IMR-90 (cell line): ENCODE results near the gene IL15RA.

Experiments used
- BHLHE40 ChIP-seq: fragments of 150-350 bp; IDR thresholded peaks from 2 replicates; pipeline ENCODE4 v1.6.1; 2016; ENCODE audit warnings: mild to moderate bottlenecking, low read depth, low read length
- CEBPB ChIP-seq: IDR thresholded peaks from 2 replicates; pipeline ENCODE4 v1.6.1; 2012; ENCODE audit warnings: low read depth, low read length, improper control_type of control experiment
- CHD1 ChIP-seq: IDR thresholded peaks from 2 replicates; pipeline ENCODE4 v1.6.1; 2012; ENCODE audit warnings: low read depth, low read length, improper control_type of control experiment
- CTCF ChIP-seq: conservative IDR thresholded peaks from 2 replicates; pipeline ENCODE4 v1.5.1; 2012; ENCODE audit warnings: mild to moderate bottlenecking, low read depth, low read length, improper control_type of control experiment
- FOS ChIP-seq: fragments of 150-350 bp; IDR thresholded peaks from 2 replicates; pipeline ENCODE4 v1.6.1; 2016; ENCODE audit warnings: low read depth, low read length
- MAZ ChIP-seq: IDR thresholded peaks from 2 replicates; pipeline ENCODE4 v1.6.1; 2012; ENCODE audit warnings: low read depth, mild to moderate bottlenecking, low read length, improper control_type of control experiment, moderate library complexity, borderline replicate concordance
- MXI1 ChIP-seq: IDR thresholded peaks from 2 replicates; pipeline ENCODE4 v1.6.1; 2012; ENCODE audit warnings: low read depth, mild to moderate bottlenecking, low read length, moderate library complexity, borderline replicate concordance
- POLR2A ChIP-seq: IDR thresholded peaks from 2 replicates; pipeline ENCODE4 v1.6.1; 2012; ENCODE audit warnings: mild to moderate bottlenecking, low read depth, low read length
- RAD21 ChIP-seq: IDR thresholded peaks from 2 replicates; pipeline ENCODE4 v1.6.1; 2012; ENCODE audit warnings: low read length, improper control_type of control experiment
- RCOR1 ChIP-seq: IDR thresholded peaks from 2 replicates; pipeline ENCODE4 v1.6.1; 2012; ENCODE audit warnings: mild to moderate bottlenecking, low read length, improper control_type of control experiment; ENCODE audit not compliant: insufficient replicate concordance
- RFX5 ChIP-seq: IDR thresholded peaks from 2 replicates; pipeline ENCODE4 v1.8.0; 2012; ENCODE audit warnings: low read depth, mild to moderate bottlenecking, low read length, moderate library complexity
- SMC3 ChIP-seq: fragments of 150-350 bp; IDR thresholded peaks from 2 replicates; pipeline ENCODE4 v1.6.1; 2016; ENCODE audit warnings: low read depth, mild to moderate bottlenecking, antibody characterized with exemption, low read length, moderate library complexity
- USF2 ChIP-seq: fragments of 150-350 bp; IDR thresholded peaks from 2 replicates; pipeline ENCODE4 v1.6.1; 2017; ENCODE audit warnings: mild to moderate bottlenecking, antibody characterized with exemption, low read length, low read depth

- TF ChIP-seq CTCF, result no peak
- no peak for TF ChIP-seq POLR2A
- TF ChIP-seq MAZ, result no peak
- TF ChIP-seq RAD21, result no peak
- no peak for TF ChIP-seq USF2
- no peak for TF ChIP-seq RFX5
- no peak for TF ChIP-seq RCOR1
- no peak for TF ChIP-seq CEBPB
- TF ChIP-seq SMC3, result no peak
- TF ChIP-seq CHD1, result no peak
- no peak for TF ChIP-seq BHLHE40
- TF ChIP-seq FOS, result no peak
- TF ChIP-seq MXI1, result no peak
Observed at GRCh38 chr10:5924889-5925288, 52.5 kb downstream of the IL15RA start.
